H1 (cell line): ENCODE results near the gene ASTL.

ENCODE experiments used
- CTCF ChIP-seq, 3 experiments: IDR thresholded peaks; 1 replicate in 2 of 3; 2 replicates in 1 of 3; pipeline versions ENCODE4 v1.5.1 to v1.6.1; 2011; ENCODE audit warnings: low read length in 3 of 3, mild to moderate bottlenecking in 3 of 3, inconsistent platforms in 2 of 3, low read depth in 1 of 3, moderate library complexity in 1 of 3; ENCODE audit not compliant: insufficient read depth in 1 of 3; ENCODE audit errors: control extremely low read depth in 1 of 3
- EZH2 ChIP-seq: fragments of 200-600 bp; sonication (generic); IDR thresholded peaks from 2 replicates; pipeline ENCODE4 v1.7.1; 2012; ENCODE audit warnings: low read depth, mild to moderate bottlenecking, moderate library complexity, low read length, inconsistent platforms; ENCODE audit not compliant: severe bottlenecking
- JUN ChIP-seq: IDR thresholded peaks from 2 replicates; pipeline ENCODE4 v1.6.1; 2011; ENCODE audit warnings: low read depth, mild to moderate bottlenecking, improper control_type of control experiment, low read length
- JUND ChIP-seq: IDR thresholded peaks from 2 replicates; pipeline ENCODE4 v1.6.1; 2011; ENCODE audit warnings: mild to moderate bottlenecking, improper control_type of control experiment, low read length
- MAX ChIP-seq: IDR thresholded peaks from 2 replicates; pipeline ENCODE4 v1.6.1; 2012; ENCODE audit warnings: inconsistent platforms
- PHF8 ChIP-seq: fragments of 200-600 bp; sonication (generic); conservative IDR thresholded peaks from 2 replicates; pipeline ENCODE4 v1.7.1; 2012; ENCODE audit warnings: low read depth, mild to moderate bottlenecking, inconsistent platforms, low read length, moderate library complexity
- POLR2A ChIP-seq, 2 experiments: IDR thresholded peaks; 1 replicate in 1 of 2; 2 replicates in 1 of 2; pipeline ENCODE4 v1.6.1; 2011; ENCODE audit warnings: low read depth in 2 of 2, low read length in 2 of 2, mild to moderate bottlenecking in 2 of 2; ENCODE audit errors: control extremely low read depth in 1 of 2
- SUZ12 ChIP-seq: fragments of 200-600 bp; sonication (generic); IDR thresholded peaks from 2 replicates; pipeline ENCODE4 v1.6.1; 2012; ENCODE audit warnings: mild to moderate bottlenecking, inconsistent platforms, low read length, moderate library complexity, mixed read lengths

GRCh38 chr2:96098900-96099590, 39.3 kb downstream of the ASTL start:
- TF ChIP-seq CTCF (IDR thresholded peaks at IDR 0.05; ENCODE audit: control extremely low read depth in 1 of 3, insufficient read depth in 1 of 3, low read depth in 1 of 3, low read length in 3 of 3) (no peak), POLR2A (IDR thresholded peaks at IDR 0.05; ENCODE audit: control extremely low read depth in 1 of 2, low read depth in 2 of 2, low read length in 2 of 2) (no peak), PHF8 (no peak), MAX (no peak), JUN (no peak), SUZ12 (no peak), EZH2 (no peak), JUND (no peak)
